Activated naive CD4-positive, alpha-beta T cell treated with anti-CD3 and anti-CD28 coated beads, Interleukin-2, amount 50 U/mL, for 24 hours (primary cell): ENCODE measurements around the gene RAB10.
A peak's percentile ranks its signal among the peaks of the same experiment; 100 is the strongest.

Experiments
- H3K27ac Mint-ChIP-seq: one replicate; pipeline ENCODE4 v1.8.0; 2021; ENCODE audit warnings: mild to moderate bottlenecking, mixed read lengths
- H3K27me3 Mint-ChIP-seq: one replicate; pipeline ENCODE4 v1.8.0; 2021; ENCODE audit warnings: mixed read lengths
- H3K36me3 Mint-ChIP-seq: one replicate; pipeline ENCODE4 v1.8.0; 2021; ENCODE audit warnings: mixed read lengths
- H3K4me1 Mint-ChIP-seq: one replicate; pipeline ENCODE4 v1.8.0; 2021; ENCODE audit warnings: mixed read lengths
- H3K4me3 Mint-ChIP-seq: one replicate; pipeline ENCODE4 v1.8.0; 2021; ENCODE audit warnings: mild to moderate bottlenecking, mixed read lengths
- H3K9me3 Mint-ChIP-seq: one replicate; pipeline ENCODE4 v1.8.0; 2021; ENCODE audit warnings: mixed read lengths

Gene RAB10

DNA sequence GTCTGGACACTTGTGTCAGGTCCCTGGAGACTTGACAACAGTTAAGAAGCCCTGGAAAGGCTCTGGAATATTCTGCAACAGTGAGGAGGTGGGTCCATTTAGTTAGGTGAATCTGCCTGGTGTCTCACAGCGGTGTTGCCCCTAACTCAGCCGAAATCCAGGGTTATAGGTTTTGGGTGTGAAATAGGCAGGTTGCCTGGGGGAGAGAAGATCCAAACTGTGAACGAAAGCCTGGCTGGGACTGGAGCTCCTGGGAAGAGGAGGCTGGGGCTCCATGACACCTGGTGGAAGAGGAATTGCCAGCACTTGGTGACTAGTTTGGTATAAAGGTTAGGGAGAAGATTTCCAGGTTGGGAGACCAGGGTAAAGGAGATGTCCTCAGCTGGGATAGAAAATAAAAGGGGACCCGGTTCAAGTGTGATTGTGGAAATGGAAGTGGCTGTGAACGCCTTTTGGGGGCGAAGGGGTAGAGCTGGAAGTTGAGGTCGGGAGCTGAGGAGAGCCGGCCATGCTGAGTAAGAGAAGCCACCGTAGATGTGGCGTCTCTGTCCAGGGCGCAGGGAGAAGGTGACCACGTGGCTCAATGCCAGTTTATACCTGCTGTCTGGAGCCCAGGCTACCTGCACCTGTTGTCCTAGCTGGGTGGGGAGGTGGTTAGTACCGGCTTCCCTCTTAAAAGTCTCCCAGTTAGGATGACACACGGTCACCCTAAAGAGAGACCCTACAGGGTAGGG is 136.0 kb downstream of the RAB10 start:
- no peaks in the 10 kb centered on the region for H3K9me3 Mint-ChIP-seq
- H3K27ac Mint-ChIP-seq, result peak overlapping the region; percentile 67
- H3K27me3 Mint-ChIP-seq, result peaks cover 22% of the 10 kb centered on the region
- peaks cover 17% of the 10 kb centered on the region for H3K4me1 Mint-ChIP-seq
- no peaks in the 10 kb centered on the region for H3K36me3 Mint-ChIP-seq
- no peak overlapping the region for H3K4me3 Mint-ChIP-seq

DNA sequence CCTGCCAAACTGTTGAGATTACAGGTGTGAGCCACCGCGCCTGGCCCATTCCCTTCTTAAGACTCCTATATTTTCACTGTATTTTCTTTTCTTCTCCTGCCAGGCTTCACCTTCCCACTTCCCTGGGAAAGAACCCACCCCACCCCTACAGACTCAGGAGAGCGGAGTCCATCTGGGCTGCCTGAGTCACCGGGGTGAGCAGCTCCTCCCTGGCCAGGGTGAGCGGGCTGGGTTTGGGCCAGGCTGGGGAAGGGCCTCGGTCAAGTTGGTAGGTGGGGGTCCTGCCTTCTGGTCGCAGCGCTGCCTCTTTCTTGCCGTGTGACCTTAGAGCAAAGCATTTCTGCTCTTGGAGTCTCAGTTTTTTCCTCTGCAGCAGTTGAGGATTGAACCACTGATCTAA is 136.9 kb downstream of the RAB10 start:
- H3K27me3 Mint-ChIP-seq, result peaks cover 25% of the 10 kb centered on the region
- peaks cover 17% of the 10 kb centered on the region for H3K4me1 Mint-ChIP-seq
- H3K9me3 Mint-ChIP-seq, result no peaks in the 10 kb centered on the region
- no peaks in the 10 kb centered on the region for H3K36me3 Mint-ChIP-seq
- no peak overlapping the region for H3K27ac Mint-ChIP-seq
- peak overlapping the region; percentile 42 for H3K4me3 Mint-ChIP-seq

GRCh38 chr2:26172189-26172870 is 138.4 kb downstream of the RAB10 start:
- Mint-ChIP-seq H3K27ac (no peak overlapping the region), H3K36me3 (no peaks in the 10 kb centered on the region), H3K27me3 (peaks cover 29% of the 10 kb centered on the region)

DNA sequence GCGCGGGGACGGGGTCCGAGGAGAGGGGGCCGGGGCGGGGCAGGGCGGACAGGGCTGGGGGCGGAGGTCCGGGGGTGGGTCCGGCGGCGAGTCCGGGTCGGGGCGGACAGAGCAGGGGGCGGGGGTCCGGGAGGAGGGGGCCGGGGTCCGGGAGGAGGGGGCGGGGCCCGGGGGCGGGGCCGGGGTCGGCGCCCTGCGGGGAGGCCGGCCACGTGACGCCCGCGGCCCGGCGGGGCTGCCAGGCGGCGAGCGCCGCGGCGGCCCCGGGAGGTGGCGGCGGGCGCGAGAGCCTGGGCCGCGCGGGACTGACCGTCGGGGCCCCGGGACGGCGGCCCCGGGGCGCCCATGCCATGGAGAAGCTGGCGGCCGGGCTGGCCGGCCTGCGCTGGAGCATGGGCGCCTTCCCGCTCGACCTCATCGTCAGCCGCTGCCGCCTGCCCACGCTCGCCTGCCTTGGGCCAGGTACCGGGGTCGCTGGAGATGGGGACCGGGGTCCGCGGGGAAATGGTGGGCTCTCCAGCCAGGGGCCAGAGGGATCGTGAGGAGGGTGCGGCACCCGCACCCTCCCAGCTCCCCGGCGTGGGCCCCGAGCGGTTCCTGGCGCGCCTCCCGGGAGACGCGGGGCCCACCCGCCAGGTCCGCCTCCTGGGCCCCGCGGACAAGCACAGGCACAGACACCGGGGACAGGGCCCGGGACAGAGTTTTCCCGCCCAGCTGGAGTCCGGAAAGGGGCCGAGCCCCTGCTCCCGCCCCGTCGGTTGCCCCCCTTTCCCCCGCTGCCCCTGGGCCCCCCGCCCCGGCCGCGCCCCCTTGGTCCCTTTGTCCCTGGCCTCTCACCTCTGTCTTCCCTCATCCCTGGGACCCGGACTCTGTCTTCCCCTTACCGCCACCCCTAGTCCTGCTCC is 139.2 kb downstream of the RAB10 start, which contains the start of gene GAREM2:
Gene GAREM2 (plus strand): TSS at position 218 of the 905 bp plus-strand sequence. CDS start 133 bp downstream, at position 351.
- Mint-ChIP-seq H3K9me3 (no peaks in the 10 kb centered on the region), H3K27me3 (peaks cover 30% of the 10 kb centered on the region), H3K4me3 (peak within 1 kb of the TSS; percentile 83), H3K36me3 (no peaks in the 10 kb centered on the region), H3K4me1 (peaks cover 17% of the 10 kb centered on the region), H3K27ac (no peak within 1 kb of the TSS)

More at GRCh38 chr2:26172189-26172870, 138.4 kb downstream of the RAB10 start:
- no peaks in the 10 kb centered on the region for H3K9me3 Mint-ChIP-seq
- peak overlapping the region; percentile 83 for H3K4me3 Mint-ChIP-seq
- H3K4me1 Mint-ChIP-seq, result peaks cover 17% of the 10 kb centered on the region

GRCh38 chr2:26173776-26174482 is 140.0 kb downstream of the RAB10 start:
- H3K4me1 Mint-ChIP-seq, result peaks cover 17% of the 10 kb centered on the region
- peaks cover 30% of the 10 kb centered on the region for H3K27me3 Mint-ChIP-seq
- H3K36me3 Mint-ChIP-seq, result no peaks in the 10 kb centered on the region
- H3K27ac Mint-ChIP-seq, result no peak overlapping the region
- H3K4me3 Mint-ChIP-seq, result peak overlapping the region; percentile 71
- no peaks in the 10 kb centered on the region for H3K9me3 Mint-ChIP-seq

DNA sequence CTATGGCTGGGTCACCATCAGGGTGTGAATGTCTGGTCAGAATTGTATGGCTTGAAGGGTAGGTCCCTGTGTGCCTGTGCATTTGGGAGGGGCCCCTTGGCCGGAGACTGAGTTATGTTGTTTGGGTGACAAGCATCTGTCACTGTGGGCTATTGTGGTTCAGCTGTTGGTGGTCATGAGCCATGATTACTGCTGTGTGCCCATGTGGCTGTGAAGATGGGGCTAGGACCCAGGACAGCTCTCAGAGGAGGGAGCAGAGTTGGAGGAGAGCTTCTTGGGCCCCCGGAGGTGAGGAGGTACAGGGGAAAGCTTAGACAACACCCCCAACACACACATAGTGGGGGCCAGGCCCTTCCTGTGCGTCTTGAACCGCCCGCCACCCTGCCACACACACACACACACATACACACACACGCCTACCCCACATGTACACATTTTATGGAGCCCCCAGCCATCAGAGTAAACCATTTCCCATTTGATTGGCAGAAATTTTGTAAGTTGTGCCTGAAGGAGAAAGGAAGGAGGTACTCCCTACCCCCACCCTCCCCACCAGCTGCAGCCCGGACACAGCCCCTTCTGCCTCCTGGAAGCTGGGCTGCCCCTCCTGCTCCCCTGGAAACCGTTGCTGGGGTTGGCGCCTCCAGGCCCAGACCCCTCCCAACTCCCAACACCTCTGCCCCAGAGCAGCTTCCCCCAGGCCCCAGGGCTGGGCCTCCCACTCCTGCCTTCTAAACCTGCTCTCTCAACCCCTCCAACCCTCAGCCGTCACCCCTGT is 141.0 kb downstream of the RAB10 start:
- peak overlapping the region; percentile 71 for H3K4me3 Mint-ChIP-seq
- H3K27me3 Mint-ChIP-seq, result peaks cover 33% of the 10 kb centered on the region
- no peaks in the 10 kb centered on the region for H3K9me3 Mint-ChIP-seq
- peak overlapping the region; percentile 48 for H3K27ac Mint-ChIP-seq
- H3K4me1 Mint-ChIP-seq, result peaks cover 22% of the 10 kb centered on the region
- no peaks in the 10 kb centered on the region for H3K36me3 Mint-ChIP-seq

GRCh38 chr2:26175466-26176278 is 141.8 kb downstream of the RAB10 start:
- H3K27ac Mint-ChIP-seq, result no peak overlapping the region
- H3K4me1 Mint-ChIP-seq, result peaks cover 27% of the 10 kb centered on the region
- H3K27me3 Mint-ChIP-seq, result peaks cover 37% of the 10 kb centered on the region
- H3K9me3 Mint-ChIP-seq, result no peaks in the 10 kb centered on the region
- no peak overlapping the region for H3K4me3 Mint-ChIP-seq
- H3K36me3 Mint-ChIP-seq, result no peaks in the 10 kb centered on the region

DNA sequence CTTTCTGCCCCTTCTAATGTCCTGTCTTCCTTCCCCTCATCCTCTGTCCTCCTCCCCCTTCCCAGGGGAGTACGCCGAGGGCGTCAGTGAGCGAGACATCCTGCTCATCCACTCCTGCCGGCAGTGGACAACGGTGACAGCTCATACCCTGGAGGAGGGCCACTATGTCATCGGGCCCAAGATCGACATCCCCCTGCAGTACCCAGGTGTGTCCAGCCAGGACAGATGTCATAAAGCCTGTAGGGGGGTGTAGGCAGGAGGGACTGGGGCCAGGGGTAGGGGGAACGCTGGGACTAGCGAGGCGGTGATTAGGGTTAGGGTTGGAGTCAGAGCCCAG is 142.4 kb downstream of the RAB10 start:
- Mint-ChIP-seq H3K9me3 (no peaks in the 10 kb centered on the region), H3K4me1 (peaks cover 27% of the 10 kb centered on the region), H3K4me3 (no peak overlapping the region), H3K36me3 (no peaks in the 10 kb centered on the region), H3K27ac (no peak overlapping the region), H3K27me3 (peaks cover 39% of the 10 kb centered on the region)

DNA sequence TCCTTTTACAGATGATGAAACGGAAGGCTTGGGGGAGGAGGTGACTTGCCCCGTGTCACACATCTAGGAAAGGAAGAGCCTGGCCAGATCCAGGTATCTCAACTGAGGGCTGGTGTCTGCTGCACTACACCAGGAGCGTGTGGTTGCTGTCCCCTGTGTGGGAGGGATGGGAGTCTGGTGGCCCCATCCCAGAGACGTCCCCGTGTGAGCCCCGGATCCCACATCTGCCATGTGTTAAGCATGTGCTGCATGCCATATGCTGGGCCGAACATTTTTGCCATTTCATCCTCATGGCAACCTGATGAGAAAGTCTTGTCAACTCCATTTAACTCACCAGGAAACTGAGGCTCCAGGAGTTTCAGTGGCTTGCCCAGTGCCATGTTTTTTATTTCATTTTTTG is 143.2 kb downstream of the RAB10 start:
- Mint-ChIP-seq H3K27me3 (peaks cover 37% of the 10 kb centered on the region), H3K4me3 (no peak overlapping the region)

DNA sequence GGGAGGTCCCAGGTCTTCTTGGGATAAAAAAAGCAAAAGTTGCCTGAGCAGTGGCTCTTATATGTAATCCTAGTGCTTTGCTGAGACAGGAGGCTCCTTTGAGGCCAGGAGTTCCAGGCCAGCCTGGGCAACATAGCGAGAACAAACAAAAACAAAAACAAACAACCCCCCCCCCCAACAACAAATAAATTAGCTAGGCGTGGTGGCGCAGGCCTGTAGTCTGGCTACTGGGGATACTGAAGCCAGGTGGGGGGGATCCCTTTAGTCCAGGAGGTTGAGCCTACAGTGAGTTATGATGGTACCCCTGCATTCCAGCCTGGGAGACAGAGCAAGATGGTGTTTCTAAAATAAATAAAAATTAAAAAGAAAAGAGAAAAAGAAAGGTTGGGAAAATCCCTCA is 144.4 kb downstream of the RAB10 start:
- Mint-ChIP-seq H3K27me3 (peaks cover 35% of the 10 kb centered on the region), H3K4me3 (peak overlapping the region; percentile 3), H3K36me3 (no peaks in the 10 kb centered on the region), H3K9me3 (no peaks in the 10 kb centered on the region), H3K27ac (no peak overlapping the region), H3K4me1 (peaks cover 17% of the 10 kb centered on the region)

More for the DNA sequence above, 143.2 kb downstream of the RAB10 start:
- Mint-ChIP-seq H3K9me3 (no peaks in the 10 kb centered on the region), H3K4me1 (peaks cover 19% of the 10 kb centered on the region), H3K36me3 (no peaks in the 10 kb centered on the region), H3K27ac (no peak overlapping the region)

DNA sequence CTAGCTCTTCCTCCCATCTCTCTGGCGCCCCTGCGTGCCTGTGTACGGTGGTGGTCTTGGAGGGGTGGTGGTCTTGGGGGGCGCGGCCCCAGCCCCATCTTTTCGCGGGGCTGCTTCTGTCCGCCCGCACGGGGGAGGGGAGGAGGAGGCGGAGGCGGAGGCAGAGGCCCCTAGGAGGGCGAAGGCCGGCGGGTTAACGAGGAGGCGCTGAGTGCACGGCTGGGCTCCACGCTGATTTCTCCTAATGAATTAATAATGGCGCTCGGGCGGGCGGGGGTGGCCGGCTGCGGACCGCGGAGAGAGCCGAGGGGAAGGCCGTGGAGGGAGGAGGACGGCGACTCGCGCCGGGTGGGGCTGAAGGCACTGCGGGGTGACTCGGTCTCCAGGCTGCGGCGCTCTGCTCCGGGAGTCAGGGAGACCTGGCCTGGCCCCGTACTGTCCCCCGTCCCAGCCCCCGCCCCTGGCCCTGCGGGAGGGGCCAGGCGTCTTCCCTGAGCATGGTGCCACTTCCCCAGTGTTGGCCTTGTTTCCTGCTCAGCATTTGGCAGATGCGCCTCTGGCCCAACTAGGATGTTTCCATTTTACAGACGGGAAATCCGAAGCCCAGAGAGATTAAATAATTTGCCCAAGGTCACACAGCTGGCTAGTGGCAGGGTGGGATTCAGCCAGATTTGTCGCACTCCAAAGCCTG is 145.0 kb downstream of the RAB10 start:
- Mint-ChIP-seq H3K36me3 (no peaks in the 10 kb centered on the region), H3K4me1 (peaks cover 20% of the 10 kb centered on the region), H3K9me3 (no peaks in the 10 kb centered on the region), H3K27ac (no peak overlapping the region), H3K4me3 (peak overlapping the region; percentile 53), H3K27me3 (peaks cover 33% of the 10 kb centered on the region)

- Mint-ChIP-seq H3K4me1 (peaks cover 17% of the 10 kb centered on the region), H3K27ac (no peak overlapping the region), H3K27me3 (peaks cover 30% of the 10 kb centered on the region), H3K36me3 (no peaks in the 10 kb centered on the region), H3K4me3 (peak overlapping the region; percentile 53), H3K9me3 (no peaks in the 10 kb centered on the region)
These were observed 145.6 kb downstream of the RAB10 start for GRCh38 chr2:26179446-26179913.

- no peak overlapping the region for H3K27ac Mint-ChIP-seq
- no peak overlapping the region for H3K4me3 Mint-ChIP-seq
- no peaks in the 10 kb centered on the region for H3K36me3 Mint-ChIP-seq
- H3K9me3 Mint-ChIP-seq, result no peaks in the 10 kb centered on the region
- H3K27me3 Mint-ChIP-seq, result peaks cover 19% of the 10 kb centered on the region
- H3K4me1 Mint-ChIP-seq, result peaks cover 28% of the 10 kb centered on the region
These were observed 148.6 kb downstream of the RAB10 start for GRCh38 chr2:26182441-26182840.
